HepG2 (cell line): ENCODE measurements around the gene UBE2L6. TPM values are rescaled to one million over a fixed set of nuclear protein-coding genes. Genes with fewer than 3 reads are reported as not detected.
A peak's percentile ranks its signal among the peaks of the same experiment; 100 is the strongest.

Source experiments
- ARID2 ChIP-seq: sonication (generic); formaldehyde crosslinking; IDR thresholded peaks from 2 replicates; pipeline ENCODE4 v1.8.1; 2022; ENCODE audit warnings: mild to moderate bottlenecking, missing genetic modification reagents, borderline replicate concordance
- ATF5 ChIP-seq: sonication (generic); formaldehyde crosslinking; IDR thresholded peaks from 2 replicates; pipeline ENCODE4 v1.4.0; 2020; ENCODE audit warnings: mild to moderate bottlenecking, low read depth, missing genetic modification reagents
- CEBPG ChIP-seq: IDR thresholded peaks from 2 replicates; pipeline ENCODE4 v1.6.1; 2016
- ESRRA ChIP-seq: sonication (generic); formaldehyde crosslinking; IDR thresholded peaks from 2 replicates; pipeline ENCODE4 v1.5.1; 2020; ENCODE audit warnings: mild to moderate bottlenecking, low read depth, missing genetic modification reagents
- HNF4G ChIP-seq, 2 experiments: sonication (generic) in 1 of 2; formaldehyde crosslinking in 1 of 2; IDR thresholded peaks; 2 replicates each; pipeline versions ENCODE4 v1.4.0 to v1.6.1; 2011 to 2020; ENCODE audit warnings: borderline replicate concordance in 2 of 2, low read depth in 2 of 2, mild to moderate bottlenecking in 2 of 2, low read length in 1 of 2, missing genetic modification reagents in 1 of 2, moderate library complexity in 1 of 2
- IRX3 ChIP-seq: sonication (generic); formaldehyde crosslinking; IDR thresholded peaks from 2 replicates; pipeline ENCODE4 v1.8.1; 2023; ENCODE audit warnings: mild to moderate bottlenecking, low read depth, missing genetic modification reagents, borderline replicate concordance
- PITX1 ChIP-seq: sonication (generic); formaldehyde crosslinking; IDR thresholded peaks from 2 replicates; pipeline ENCODE4 v1.5.1; 2020; ENCODE audit warnings: mild to moderate bottlenecking, missing genetic modification reagents
- POGZ ChIP-seq: sonication (generic); formaldehyde crosslinking; IDR thresholded peaks from 2 replicates; pipeline ENCODE4 v1.4.0; 2020; ENCODE audit warnings: mild to moderate bottlenecking, missing genetic modification reagents
- REPIN1 ChIP-seq: sonication (generic); formaldehyde crosslinking; IDR thresholded peaks from 2 replicates; pipeline ENCODE4 v1.8.0; 2022; ENCODE audit warnings: missing genetic modification reagents, low read depth, mild to moderate bottlenecking, borderline replicate concordance
- RERE ChIP-seq: IDR thresholded peaks from 2 replicates; pipeline ENCODE4 v1.6.1; 2016; ENCODE audit warnings: low read depth, missing genetic modification reagents, missing compliant biosample characterization
- ZBTB43 ChIP-seq: sonication (generic); formaldehyde crosslinking; conservative IDR thresholded peaks from 2 replicates; pipeline ENCODE4 v1.4.0; 2020; ENCODE audit warnings: missing genetic modification reagents
- ZKSCAN8 ChIP-seq: IDR thresholded peaks from 2 replicates; pipeline ENCODE4 v1.6.1; 2016; ENCODE audit warnings: borderline replicate concordance, missing genetic modification reagents, missing compliant biosample characterization
- ZNF451 ChIP-seq: sonication (generic); formaldehyde crosslinking; IDR thresholded peaks from 2 replicates; pipeline ENCODE4 v1.5.0; 2020; ENCODE audit warnings: mild to moderate bottlenecking, missing genetic modification reagents
- ZNF687 ChIP-seq: sonication (generic); formaldehyde crosslinking; IDR thresholded peaks from 2 replicates; pipeline ENCODE4 v1.5.1; 2020; ENCODE audit warnings: mild to moderate bottlenecking, missing genetic modification reagents, moderate library complexity
- ZNF691 ChIP-seq: sonication (generic); formaldehyde crosslinking; IDR thresholded peaks from 2 replicates; pipeline ENCODE4 v1.4.0; 2020; ENCODE audit warnings: missing genetic modification reagents, low read depth, mild to moderate bottlenecking, borderline replicate concordance
- polyA plus RNA-seq, 8 experiments: library from polyadenylated mRNA; depleted of rRNA in 3 of 8; stranded (reverse) in 7 of 8; unstranded in 1 of 8; fragments of >200 nt; fragmentation: Illumina TruSeq in 4 of 8; extraction: Trizol in 4 of 8; gene quantifications; 2 replicates each; pipeline versions ENCODE4 v1.2.1 to v1.2.3, GENCODE V29; 2011 to 2016; ENCODE audit warnings: low read depth in 4 of 8, missing spikeins in 1 of 8, mixed read lengths in 1 of 8; ENCODE audit not compliant: insufficient read depth in 1 of 8
- total RNA-seq, 5 experiments: library from RNA; depleted of rRNA; stranded (reverse); fragments of >200 nt; fragmentation: Illumina TruSeq; extraction: Trizol; gene quantifications; 2 replicates each; pipeline ENCODE4 v1.2.3, GENCODE V29; 2016; ENCODE audit warnings: low read depth in 1 of 5

UBE2L6 gene
- total and polyA plus RNA-seq, 2 of the 13 experiments (the other 11 are each of a cell fraction or from before 2014, with no cell fraction given) = 30.3 to 30.4 TPM

GRCh38 chr11:57515332-57516060, 52.0 kb downstream of the UBE2L6 start, which contains the start of gene SLC43A1 (continued):
- TF ChIP-seq ESRRA (peak; percentile 14; the same call in 1 of the 2 replicates), REPIN1 (CRISPR knock-in tag) (peak; percentile 8), ARID2 (CRISPR knock-in tag) (0 out of 2 replicates have a peak, but pooled peaks have one; percentile 27), HNF4G (IDR thresholded peaks at IDR 0.05; ENCODE audit: borderline replicate concordance, low read depth, low read length) (no peak), HNF4G (CRISPR knock-in tag; IDR thresholded peaks at IDR 0.05; ENCODE audit: borderline replicate concordance, low read depth) (no peak), IRX3 (CRISPR knock-in tag) (0 out of 2 replicates have a peak, but pooled peaks have one; percentile 63), ZNF687 (CRISPR knock-in tag) (peak; percentile 71), RERE (CRISPR knock-in tag) (no peak), CEBPG (no peak), ZNF451 (CRISPR knock-in tag) (no peak), ATF5 (0 out of 2 replicates have a peak, but pooled peaks have one; percentile 29), ZBTB43 (CRISPR knock-in tag) (no peak), PITX1 (no peak), ZKSCAN8 (CRISPR knock-in tag) (no peak), POGZ (CRISPR knock-in tag) (peak; percentile 42; the same call in 1 of the 2 replicates), ZNF691 (CRISPR knock-in tag) (peak; percentile 40; the same call in 1 of the 2 replicates)
